OCI-M2 (cell line): ENCODE data around the gene RFESD.

Source experiments
- DNase-seq: peaks from one replicate; lab custom pipeline; 2025; ENCODE audit not compliant: unreplicated experiment; lab: John Stamatoyannopoulos, UW

Gene RFESD

DNA sequence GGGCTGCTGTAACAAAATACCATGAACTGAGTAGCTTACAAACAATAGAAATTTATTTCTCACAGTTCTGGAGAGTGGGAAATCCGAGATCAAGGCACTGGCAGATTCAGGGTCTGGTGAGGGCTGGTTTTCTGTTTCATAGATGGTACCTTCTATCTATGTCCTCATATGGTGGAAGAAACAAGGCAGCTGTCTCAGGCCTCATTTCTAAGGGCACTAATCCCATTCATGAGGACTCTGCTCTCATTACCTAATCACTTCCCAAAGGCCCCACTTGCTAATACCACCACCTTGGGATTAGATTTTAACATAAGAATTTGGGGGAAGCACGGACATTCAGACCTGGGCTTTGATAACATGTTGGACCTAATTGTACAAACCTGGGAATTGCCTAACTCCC, 13.5 kb downstream of the RFESD start:
- DNase-seq = no peak

DNA sequence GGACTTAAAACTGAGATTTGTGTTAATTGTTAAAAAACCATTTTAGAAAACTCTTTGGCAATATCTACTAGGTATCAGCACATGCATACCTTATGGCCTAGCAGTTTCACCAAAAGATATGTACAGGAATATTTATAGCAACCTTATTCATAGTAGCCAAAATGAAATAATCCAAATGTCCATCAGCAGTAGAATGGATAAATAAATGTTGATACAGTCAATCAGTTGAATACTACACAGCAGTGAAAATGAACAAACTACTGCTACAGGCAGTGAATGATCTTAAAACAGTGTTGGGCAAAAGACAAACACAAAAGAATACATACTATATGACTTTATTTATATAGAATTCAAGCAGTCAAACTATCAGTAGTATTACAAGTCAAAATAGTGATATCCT, 16.4 kb downstream of the RFESD start:
- no peak for DNase-seq

DNA sequence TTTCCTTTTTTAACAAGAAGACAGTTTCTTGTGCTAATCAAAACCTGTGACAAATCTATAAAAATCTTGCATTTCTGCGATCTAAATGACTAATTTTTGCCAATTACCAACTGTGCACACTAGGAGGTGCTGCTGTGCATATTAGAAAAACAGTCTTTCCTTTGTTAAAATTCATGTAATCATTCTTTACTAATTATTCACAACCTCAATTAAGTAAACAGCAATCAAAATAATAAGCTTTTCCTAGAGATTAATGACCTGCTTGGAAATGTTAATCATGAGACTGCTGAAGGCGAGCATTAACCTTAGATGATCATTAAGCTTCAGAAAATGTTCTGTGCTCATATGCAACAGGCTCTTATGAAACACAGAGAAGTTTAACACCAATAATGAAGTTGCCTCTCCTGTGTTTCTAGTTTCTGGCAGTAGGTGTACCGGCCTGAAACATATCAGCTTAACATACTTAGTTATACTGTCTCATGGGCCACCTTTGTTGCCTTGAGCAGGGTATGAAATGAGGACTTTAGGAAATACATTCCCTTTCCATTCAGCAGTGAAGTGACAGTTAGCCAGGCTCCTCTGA, 17.7 kb downstream of the RFESD start:
- no peak for DNase-seq

DNA sequence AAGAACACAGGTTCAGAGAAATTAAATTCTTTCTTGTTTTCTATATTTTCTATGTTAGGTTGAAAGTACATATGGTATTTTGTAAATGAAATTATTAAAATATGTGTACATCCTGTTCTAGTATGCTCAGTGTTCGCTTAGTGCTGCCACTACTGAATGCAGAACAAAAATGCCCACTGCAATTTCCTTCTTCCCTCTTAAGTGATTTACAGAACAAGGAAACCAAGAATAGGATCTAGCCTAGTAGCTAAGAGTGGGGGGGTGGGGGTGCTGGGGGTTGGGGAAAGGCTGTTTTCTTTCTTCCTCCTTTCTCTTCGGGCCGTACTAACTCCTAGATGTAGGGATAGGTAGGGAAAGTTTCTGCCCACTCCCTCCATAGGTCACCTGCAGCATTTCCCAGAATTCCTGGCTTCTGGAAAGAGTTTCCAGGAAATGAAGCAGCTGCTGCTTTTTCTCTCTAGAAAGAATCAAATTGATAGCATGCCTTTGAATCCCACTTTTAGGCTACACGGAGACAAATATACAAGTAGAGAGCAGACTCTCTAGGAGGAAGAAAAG, 20.6 kb downstream of the RFESD start:
- DNase-seq = no peak

DNA sequence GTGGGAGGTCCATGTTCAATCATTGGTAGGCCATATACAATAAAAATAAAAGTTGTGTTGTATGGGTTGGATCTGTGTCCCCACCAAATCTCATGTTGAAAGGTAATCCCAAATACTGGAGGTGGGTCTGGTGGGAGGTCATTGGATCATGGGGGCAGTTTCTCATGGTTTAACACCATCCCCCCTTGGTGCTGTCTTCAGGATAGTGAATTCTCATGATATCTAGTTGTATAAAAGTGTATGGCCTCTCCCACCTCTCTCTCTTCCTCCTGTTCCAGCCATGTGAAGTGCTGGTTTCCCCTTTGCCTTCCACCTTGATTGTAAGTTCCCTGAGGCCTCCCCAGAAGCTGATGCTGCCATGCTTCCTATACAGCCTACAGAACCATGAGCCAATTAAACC, 21.1 kb downstream of the RFESD start:
- DNase-seq = no peak

DNA sequence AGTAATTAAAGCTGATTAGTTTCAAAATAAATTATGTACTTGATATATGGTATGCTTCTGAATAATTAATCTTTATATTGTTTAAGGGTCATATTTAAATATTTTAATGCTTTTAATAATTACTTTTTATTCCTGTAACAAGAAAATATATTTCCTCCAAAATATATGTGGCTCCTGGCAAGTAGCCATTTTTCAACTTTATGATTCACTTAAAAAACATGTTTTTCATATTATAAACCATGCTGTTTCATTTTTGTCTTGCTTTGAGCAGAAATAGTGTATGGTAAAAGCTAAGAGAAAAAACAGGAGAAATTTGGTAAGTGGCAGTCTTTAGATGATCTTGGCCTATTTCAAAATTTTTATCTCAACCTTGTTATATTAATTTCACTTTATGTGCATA, 21.6 kb downstream of the RFESD start:
- no peak for DNase-seq

DNA sequence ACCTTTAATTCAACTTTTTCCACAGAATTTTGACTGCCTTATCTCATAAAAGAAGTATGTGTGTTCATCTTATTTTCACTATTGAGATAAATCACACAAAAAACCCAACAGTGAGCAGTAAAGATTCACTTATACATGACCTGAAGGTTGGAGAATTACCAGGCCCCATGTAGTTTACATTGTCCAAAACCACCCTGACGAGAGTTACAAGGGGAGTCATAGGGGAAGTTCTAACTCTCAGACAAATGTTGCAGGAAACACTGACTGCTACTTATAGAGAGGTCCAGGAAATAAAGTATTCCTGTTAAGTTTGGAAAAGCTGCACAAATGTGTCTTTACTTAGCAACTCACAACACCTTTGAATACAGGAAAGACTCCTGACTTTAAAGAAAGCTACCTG, 22.2 kb downstream of the RFESD start:
- no peak for DNase-seq

DNA sequence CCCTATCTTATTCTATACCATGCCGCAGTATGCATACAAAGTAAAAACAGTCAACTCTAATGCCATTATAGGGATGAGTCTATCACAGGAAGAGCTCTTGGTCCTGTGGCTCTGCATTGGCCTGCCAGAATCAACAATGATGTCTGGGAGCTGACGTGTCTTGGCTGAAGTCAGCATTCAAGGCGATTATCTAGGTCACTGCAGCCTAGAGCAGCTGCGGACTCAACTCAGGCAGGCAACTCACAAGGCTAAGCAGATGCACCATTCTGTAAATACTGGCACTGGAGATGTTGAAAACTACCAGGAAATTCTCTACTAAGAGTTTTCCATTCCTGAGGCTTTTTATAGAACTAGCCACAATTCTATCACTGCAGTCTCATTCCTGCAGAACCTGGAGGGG, 23.0 kb downstream of the RFESD start:
- no peak for DNase-seq

DNA sequence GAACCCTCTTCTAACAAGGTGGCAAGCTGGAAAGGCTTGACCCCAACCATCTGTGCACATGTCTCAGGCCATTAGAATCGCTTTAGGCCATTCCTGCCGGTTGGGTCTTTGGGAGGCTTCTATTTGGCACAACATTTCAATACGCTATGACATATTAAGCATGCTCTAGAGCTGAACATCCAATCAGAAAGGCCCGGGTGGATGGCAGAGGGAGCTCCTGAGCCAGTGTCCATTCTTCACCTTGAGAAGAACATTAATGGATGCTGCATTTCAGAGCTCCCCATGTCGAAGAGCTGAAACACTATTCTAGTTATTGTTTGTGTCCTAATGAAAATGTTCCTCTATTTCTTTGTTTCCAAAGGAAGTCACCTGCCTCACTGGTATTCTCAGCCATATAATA, 23.4 kb downstream of the RFESD start:
- DNase-seq = no peak

DNA sequence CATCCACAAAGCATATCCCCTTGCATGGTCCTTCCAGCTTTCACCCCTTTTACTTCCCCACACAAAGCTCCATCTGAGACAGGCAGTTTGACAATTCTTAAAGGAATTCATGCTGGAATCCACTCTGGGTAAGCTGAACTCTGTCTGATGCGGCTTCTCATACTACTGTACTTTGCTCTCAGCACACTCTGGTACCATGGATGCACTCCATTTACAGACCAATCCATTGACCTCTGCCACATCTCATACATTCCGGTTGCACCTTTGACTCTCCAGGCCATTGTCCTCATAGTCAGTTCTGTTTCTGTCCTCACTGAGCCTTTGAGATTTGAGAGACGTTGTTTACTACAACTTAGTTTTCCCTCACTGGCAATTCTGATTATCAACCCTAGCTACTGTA, 24.0 kb downstream of the RFESD start:
- no peak for DNase-seq

DNA sequence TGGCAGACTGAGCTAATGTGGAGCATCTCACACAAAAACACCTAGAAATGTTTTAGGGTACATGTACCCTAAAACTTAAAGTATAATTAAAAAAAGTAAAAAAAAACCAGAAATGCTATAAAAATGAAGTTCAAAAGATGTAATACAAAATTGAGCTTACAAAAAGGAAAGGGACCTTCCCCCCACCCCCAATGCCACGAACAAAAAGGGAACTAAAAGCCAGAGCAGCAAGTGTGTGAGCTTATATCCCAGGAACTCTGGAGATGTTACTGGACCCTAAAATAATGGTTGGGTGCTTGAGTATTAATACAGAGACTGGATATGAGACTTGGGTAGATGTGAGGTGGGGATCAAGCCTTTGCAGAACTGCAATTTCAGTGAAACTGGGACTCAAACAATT, 25.2 kb downstream of the RFESD start:
- DNase-seq = no peak

DNA sequence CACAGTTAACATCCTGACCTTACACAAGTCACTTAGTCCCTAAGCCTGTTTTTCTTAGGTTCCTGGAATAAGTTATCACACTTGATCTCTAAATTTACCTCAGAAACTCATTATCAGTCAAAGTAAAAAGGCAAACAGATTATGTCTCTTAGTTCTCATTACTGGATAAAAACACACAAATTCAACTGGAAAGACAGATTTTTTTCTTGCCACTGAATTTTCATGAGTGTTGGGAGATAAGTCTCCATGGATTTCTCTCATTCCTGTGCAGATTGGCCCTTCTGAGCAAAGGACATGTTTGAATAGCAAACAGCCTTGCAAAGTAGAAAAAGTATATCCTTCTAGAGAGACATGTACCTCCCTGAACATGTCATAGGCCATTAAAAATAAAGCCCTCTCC, 26.1 kb downstream of the RFESD start:
- no peak for DNase-seq

DNA sequence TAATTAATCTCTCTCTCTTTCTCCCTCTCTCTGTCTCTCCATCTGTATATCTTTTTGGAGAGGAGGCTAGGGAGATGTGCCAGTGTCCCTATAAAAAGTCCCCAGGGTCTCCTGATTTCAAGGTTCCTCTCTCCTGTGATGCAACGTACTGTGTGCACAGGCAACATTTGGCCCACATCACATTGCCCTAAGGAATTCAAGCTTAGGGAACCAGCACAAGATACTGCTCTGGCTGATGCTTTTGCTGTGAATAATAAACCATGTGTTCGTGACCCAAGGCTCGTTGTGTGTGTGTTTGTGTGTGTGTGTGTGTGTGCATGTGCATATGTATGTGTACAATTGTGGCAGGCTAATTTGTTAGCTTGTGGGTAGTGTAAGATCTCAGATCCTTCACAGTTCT, 26.5 kb downstream of the RFESD start:
- no peak for DNase-seq

DNA sequence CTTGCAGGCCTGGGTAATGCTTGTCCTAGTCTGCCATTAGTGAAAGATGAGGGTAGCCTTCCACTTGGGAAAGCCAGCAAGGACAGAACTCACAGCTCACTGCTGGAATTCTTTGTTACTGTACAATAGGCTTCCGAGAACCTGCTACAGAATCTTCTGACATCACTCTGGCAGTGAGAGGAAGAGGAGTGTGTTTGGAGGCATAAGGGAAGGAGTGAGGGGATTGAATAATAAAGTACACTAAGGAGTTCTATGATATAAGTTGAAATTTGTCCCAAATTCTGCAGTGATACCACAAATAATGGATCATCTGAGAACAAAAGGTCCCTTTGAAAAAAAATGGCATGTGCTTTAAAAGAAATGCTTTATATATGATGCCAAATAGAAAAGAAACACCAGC, 36.3 kb downstream of the RFESD start, which contains the start of gene SPATA9:
TSS of gene SPATA9 (minus strand) at position 101 of the 400 bp plus-strand sequence. CDS start 137 bp downstream, outside the sequence.
- DNase-seq = no peak

DNA sequence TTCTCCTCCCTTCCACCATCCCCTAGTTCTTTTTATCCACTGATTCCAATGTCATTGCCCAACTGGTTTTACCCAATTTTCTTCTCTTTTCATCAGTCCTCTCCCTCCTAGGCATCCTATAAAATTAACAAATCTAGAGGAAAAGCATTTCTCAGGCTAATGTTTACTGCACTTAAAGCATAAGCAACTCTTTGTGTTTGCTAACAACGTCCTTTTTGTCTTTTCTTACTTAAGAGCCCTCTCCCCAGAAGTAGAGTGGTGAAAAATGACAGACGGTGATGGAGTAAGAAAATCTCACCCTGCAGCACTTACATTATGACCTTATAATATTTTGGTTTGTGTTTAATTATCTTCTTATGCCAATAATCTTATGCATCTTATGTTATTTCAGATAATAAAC, 37.8 kb downstream of the RFESD start:
- DNase-seq = no peak

DNA sequence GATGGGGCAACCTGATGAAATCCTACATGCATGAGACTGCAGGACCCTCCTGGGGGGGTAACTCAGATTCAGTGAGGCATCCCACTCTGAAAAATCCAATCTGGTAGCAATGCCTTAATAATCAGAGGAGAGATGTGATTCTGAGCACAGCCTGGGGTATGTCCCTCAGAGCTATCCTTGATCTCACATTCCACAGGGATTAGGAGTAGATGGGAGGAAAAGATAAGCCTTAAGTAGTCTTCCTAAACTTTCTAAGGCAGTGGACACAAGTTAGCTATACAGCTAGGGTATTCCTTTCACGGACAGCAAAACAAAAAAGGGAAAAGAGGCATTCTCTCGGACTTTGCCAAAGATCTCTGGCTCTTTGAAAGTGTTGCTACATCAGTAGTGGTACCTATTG, 40.1 kb downstream of the RFESD start:
- DNase-seq = no peak

DNA sequence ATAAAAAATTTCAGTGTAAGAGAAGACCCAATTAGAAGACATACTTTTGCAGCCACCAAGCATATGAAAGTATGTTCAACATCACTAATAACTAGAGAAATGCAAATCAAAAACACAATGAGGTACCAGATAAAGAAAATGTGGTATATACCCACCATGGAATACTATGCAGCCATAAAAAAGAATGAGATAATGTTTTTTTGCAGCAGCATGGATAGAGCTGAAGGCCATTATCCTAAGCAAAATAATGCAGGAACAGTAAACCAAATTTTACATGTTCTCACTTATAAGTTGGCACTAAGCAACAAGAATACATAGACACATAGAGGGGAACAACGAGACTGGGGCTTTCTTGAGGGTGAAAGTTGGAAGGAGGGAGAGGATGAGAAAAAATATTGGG, 43.1 kb downstream of the RFESD start:
- no peak for DNase-seq

DNA sequence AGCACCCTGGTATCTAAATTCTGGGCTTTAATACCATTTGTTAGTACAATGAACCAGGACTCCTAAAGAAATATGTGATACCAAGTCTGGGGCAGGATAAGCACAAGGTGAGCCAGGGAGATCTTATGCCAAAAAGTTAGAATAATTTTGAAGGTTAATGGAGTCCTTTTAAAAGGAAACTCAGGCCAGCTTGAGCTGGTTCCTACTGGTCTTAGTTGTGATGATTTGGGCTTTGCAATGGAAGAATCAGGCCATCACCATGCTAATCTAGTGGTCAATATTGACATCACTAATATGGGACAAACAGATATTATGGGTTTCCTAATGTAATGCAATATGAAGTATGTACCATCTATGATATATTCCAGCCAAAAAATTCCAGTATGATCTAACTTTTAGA, 43.8 kb downstream of the RFESD start:
- no peak for DNase-seq

DNA sequence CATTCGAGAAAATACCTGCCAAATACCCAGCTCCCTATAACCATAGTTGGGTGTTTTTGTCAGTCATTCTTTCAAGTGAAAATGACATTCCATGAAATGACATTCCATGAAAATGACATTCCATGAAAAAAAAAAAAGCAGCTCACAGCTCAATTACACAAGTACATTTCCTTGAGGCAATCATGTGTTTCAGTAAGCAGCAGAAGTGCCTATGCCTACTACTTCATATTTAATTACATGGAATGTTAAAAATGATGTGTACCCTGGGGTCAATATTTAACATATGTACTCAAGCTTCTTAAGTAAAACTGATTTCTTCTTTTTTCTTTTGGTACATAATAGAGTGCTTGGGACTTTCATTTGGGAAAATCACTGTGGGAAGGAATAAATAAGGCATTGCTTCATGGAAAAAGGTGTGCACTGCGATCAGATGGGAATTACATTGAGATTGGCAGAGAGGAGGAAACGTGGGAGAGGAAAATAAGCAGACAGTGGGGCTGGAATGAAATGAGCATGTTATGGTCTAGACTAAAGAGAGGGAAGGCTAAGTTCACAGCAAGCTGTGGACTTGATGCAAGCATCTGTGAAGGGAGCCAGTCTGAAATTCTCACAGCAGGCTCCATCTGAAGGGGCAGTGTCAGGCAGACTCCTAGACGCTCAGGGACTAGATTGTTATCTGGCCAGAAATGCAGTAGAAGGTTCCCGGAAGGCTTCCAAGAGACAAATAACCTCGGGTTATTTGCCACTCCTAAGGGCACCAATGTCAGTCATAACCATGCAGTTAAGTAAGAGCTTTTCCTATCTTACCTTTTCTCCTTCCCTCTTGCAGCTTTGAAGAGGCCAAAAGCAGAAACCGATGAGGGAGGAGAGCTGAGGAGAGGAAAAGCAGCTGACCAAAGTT, 51.5 kb downstream of the RFESD start:
- no peak for DNase-seq

DNA sequence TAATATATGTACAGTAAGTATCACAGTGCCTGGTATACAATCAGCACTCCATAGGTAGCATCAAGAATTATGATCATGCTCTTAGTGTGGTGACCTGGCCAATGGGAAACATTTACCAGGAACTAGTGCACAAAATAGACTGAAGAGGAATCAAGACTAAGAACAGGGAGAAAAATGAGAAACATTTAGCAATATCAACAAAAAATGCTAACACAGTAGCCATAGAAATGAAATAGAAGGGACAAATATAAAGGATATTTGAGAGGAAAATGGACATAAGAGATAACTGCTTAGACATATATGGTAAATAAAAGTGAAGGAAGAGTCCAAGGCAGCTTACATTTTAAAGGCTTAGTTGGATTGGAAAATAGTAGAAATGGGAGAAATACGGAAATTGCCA, 52.8 kb downstream of the RFESD start:
- DNase-seq = no peak

DNA sequence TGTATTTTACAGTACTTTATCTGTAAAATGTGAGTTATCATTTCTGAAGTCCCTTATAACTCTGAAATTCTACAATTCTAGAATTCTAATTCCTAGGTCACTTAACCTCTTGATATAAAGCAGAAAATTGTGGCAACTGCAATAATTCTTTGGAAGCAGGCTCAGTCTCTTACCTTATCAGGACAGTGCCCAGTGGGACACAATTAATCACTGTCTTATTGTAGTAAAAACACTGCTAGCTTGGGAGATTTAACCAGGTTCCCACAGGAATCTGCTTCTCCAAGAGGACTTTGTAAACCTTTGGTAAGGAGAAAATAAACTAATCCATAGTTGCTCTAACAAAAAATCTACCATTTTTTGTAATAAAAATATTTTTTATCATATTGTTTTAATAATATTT, 54.5 kb downstream of the RFESD start:
- DNase-seq = no peak

DNA sequence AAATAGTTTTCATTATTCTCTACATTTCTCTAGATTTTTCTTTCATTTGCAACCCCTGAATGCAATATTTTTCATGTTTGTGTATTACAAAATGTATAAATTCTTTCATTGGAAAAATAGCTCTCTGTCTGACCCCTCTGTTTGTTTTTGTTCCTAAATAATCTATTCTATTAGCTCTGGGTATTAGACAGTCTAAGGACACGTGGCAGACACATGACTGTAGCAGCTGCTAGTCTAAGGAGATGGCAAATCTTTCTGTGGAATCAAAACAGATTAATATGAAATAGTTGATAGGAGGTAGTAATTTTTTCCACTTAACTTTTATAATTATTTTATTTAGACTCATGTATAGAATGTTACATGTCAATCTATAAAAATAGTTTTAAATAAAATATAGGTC, 57.6 kb downstream of the RFESD start:
- no peak for DNase-seq
